Dendritic cell treated with granulocyte-macrophage colony-stimulating factor and Interleukin-4, amounts not matched to agents 40 ng/mL and 50 ng/mL, for 4 days (primary cell): Measurements from ENCODE around the gene PCDH12.

Source experiments
- H3K27ac Mint-ChIP-seq: one replicate; pipeline ENCODE4 v1.8.0; 2022; ENCODE audit warnings: mild to moderate bottlenecking, mixed read lengths
- H3K27me3 Mint-ChIP-seq: one replicate; pipeline ENCODE4 v1.8.0; 2022; ENCODE audit warnings: mild to moderate bottlenecking, mixed read lengths
- H3K36me3 Mint-ChIP-seq: one replicate; pipeline ENCODE4 v1.8.0; 2022; ENCODE audit warnings: low read depth, mixed read lengths
- H3K4me1 Mint-ChIP-seq: one replicate; pipeline ENCODE4 v1.8.0; 2022; ENCODE audit warnings: low read depth, mixed read lengths
- H3K4me3 Mint-ChIP-seq: one replicate; pipeline ENCODE4 v1.8.0; 2022; ENCODE audit warnings: mild to moderate bottlenecking, moderate library complexity, mixed read lengths
- H3K9me3 Mint-ChIP-seq: one replicate; pipeline ENCODE4 v1.8.0; 2022; ENCODE audit warnings: mixed read lengths
- intact Hi-C: fragments of 100-400 bp; cut with micrococcal nuclease; formaldehyde crosslinking; loops from one replicate; pipeline ENCODE4 v1.15.0; 2022

Gene PCDH12

GRCh38 chr5:141917760-141918159 is 40.2 kb downstream of the PCDH12 start:
- no peak overlapping the region for H3K4me3 Mint-ChIP-seq
- intact Hi-C loops: no loop called here
- no peak overlapping the region for H3K27ac Mint-ChIP-seq
- no peaks in the 10 kb centered on the region for H3K9me3 Mint-ChIP-seq
- peaks cover 22% of the 10 kb centered on the region for H3K27me3 Mint-ChIP-seq
- peaks cover 65% of the 10 kb centered on the region for H3K4me1 Mint-ChIP-seq
- H3K36me3 Mint-ChIP-seq: no peaks in the 10 kb centered on the region

DNA sequence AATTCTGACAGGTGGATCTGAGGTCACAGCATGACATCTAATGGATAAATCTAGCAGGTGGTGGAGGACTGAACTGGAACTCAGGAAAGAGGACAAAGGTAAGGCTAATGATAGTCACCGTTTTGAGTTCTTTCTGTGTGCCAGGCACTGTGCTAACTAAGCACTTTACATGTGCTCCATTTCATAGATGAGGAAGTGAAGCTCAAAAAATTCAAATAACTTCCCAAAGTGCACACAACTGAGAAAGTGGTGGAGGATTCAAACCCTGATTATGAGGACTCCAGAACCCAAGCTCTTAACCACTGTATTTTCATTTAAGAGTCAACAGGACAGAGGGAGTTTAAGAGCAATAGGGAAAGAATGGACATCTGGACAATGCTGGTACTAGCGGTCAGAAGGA is 41.5 kb downstream of the PCDH12 start:
- no peaks in the 10 kb centered on the region for H3K9me3 Mint-ChIP-seq
- peak overlapping the region; percentile 66 for H3K27ac Mint-ChIP-seq
- peaks cover 31% of the 10 kb centered on the region for H3K27me3 Mint-ChIP-seq
- no peaks in the 10 kb centered on the region for H3K36me3 Mint-ChIP-seq
- H3K4me3 Mint-ChIP-seq: peak overlapping the region; percentile 7
- intact Hi-C loops: no loop called here
- peaks cover 65% of the 10 kb centered on the region for H3K4me1 Mint-ChIP-seq

DNA sequence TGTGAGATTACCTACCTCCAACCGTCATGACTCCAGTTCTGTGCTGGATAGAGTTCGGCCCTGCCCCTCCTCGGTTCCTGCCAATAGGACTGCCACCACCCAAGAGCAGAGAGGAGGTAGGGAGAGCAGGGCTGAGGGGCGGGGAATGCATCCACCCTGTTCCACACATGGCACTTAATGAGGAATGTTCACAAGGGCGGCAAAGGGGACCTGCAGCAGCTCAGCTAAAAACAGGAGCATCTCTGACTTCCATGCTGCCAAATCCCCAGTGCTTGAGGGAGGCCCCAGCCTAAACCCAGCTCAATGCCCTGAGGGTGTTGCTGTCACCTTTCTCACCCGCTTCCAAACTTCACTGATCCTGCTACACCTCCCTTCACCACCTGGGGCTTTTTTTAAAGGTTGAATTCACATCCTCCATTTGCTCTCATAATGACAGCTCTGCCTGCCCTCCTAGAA is 42.1 kb downstream of the PCDH12 start:
- H3K9me3 Mint-ChIP-seq: no peaks in the 10 kb centered on the region
- intact Hi-C loops: no loop called here
- no peaks in the 10 kb centered on the region for H3K36me3 Mint-ChIP-seq
- peaks cover 61% of the 10 kb centered on the region for H3K4me1 Mint-ChIP-seq
- H3K4me3 Mint-ChIP-seq: no peak overlapping the region
- H3K27me3 Mint-ChIP-seq: peaks cover 31% of the 10 kb centered on the region
- H3K27ac Mint-ChIP-seq: peak overlapping the region; percentile 35

DNA sequence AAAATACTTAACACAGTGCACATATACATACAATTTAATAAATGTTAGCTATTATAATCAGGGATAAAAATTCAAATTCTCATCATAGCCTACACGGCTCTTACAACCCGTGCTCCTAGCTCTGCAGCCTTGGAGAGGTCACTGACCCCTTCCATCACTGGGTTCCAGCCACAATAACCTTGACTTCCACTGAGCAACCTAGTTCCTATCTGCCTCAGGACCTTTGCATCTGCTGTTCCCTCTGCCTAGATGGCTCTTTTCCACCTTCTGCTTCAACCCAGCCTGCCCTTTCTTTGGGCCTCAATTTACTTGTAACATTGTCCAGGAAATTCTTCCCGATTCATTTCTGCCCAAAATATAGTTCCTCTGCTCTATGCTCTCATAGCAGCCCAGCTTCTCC is 43.2 kb downstream of the PCDH12 start:
- H3K36me3 Mint-ChIP-seq: no peaks in the 10 kb centered on the region
- H3K9me3 Mint-ChIP-seq: no peaks in the 10 kb centered on the region
- intact Hi-C loops: no loop called here
- peaks cover 33% of the 10 kb centered on the region for H3K27me3 Mint-ChIP-seq
- no peak overlapping the region for H3K4me3 Mint-ChIP-seq
- H3K27ac Mint-ChIP-seq: peak overlapping the region; percentile 35
- peaks cover 56% of the 10 kb centered on the region for H3K4me1 Mint-ChIP-seq

DNA sequence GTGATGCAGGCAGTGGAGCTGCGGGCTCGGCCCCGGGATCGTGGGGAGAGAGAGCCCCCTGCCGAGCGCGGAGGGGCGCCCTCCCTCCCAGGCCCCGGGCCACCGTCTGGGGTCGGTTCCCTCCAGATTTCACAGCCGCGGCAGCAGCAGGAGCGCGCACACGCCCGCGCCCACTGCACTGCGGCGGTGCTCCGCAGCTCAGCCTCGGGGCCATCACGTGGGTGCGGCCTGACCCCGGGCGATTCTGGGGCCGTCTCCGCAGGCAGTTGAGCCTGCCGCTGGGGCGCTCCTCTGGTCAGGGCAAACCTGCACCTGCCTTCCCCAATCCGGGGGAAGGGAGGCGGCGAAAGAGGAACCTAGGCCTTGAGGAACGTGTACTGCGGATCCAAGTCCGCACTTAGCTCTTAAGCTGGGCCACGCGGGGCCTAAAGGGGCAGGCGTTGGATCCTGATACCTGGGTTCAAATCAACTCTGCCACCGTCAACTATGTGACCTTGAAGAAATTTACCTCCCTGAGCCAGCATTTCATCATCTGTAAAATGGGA is 43.7 kb downstream of the PCDH12 start:
- Mint-ChIP-seq H3K36me3 (no peaks in the 10 kb centered on the region), H3K27ac (no peak overlapping the region), H3K27me3 (peaks cover 35% of the 10 kb centered on the region), H3K9me3 (no peaks in the 10 kb centered on the region), H3K4me3 (peak overlapping the region; percentile 23), H3K4me1 (peaks cover 51% of the 10 kb centered on the region)
- intact Hi-C loops: no loop called here

GRCh38 chr5:141913560-141914198 is 44.3 kb downstream of the PCDH12 start:
- H3K4me1 Mint-ChIP-seq: peaks cover 46% of the 10 kb centered on the region
- H3K9me3 Mint-ChIP-seq: no peaks in the 10 kb centered on the region
- H3K4me3 Mint-ChIP-seq: peak overlapping the region; percentile 49
- no peaks in the 10 kb centered on the region for H3K36me3 Mint-ChIP-seq
- H3K27me3 Mint-ChIP-seq: peaks cover 36% of the 10 kb centered on the region
- H3K27ac Mint-ChIP-seq: no peak overlapping the region
- intact Hi-C loops: no loop called here

DNA sequence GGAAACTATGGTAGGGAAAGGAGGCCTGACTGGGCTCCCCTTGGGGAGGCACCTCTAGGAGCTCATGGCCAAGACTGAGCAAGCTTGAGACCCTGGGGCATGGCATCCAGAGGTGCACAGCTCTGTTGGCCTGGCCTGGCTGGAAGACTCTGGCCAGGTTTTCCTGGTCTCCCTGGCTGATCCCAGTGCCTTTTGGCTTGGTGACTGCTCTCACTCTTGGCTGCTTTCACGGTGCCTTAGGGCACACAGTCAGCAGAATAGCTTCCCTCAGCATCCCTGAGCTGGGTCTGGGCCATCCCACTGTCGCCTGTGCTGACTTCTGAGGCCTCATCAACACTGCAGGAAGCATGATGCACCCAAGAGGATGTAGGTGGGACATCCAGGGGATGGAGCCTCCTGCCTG is 47.7 kb downstream of the PCDH12 start:
- H3K27me3 Mint-ChIP-seq: peaks cover 29% of the 10 kb centered on the region
- intact Hi-C loops: no loop called here
- peaks cover 11% of the 10 kb centered on the region for H3K9me3 Mint-ChIP-seq
- H3K36me3 Mint-ChIP-seq: no peaks in the 10 kb centered on the region
- peaks cover 30% of the 10 kb centered on the region for H3K4me1 Mint-ChIP-seq
- no peak overlapping the region for H3K27ac Mint-ChIP-seq
- no peak overlapping the region for H3K4me3 Mint-ChIP-seq

DNA sequence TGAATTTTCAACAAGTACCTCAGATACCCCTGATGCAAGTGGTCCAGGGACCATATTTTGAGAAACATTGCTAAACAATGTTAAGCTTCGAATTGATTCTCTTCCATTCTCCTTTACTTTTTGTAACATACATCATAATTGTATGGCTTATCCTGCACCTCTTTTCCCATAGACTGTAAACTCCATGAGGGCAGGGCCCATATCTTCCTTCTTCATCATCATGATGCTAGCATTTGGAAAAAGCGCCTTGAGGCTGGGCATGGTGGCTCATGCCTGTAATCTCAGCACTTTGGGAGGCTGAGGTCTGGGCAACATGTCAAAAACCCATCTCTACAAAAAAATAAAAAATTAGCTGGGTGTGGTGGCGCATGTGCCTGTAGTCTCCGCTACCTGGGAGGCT is 48.8 kb downstream of the PCDH12 start:
- Mint-ChIP-seq H3K36me3 (no peaks in the 10 kb centered on the region), H3K27ac (no peak overlapping the region), H3K27me3 (peaks cover 25% of the 10 kb centered on the region), H3K9me3 (peaks cover 11% of the 10 kb centered on the region), H3K4me3 (no peak overlapping the region), H3K4me1 (peaks cover 23% of the 10 kb centered on the region)
- intact Hi-C loops: no loop called here

DNA sequence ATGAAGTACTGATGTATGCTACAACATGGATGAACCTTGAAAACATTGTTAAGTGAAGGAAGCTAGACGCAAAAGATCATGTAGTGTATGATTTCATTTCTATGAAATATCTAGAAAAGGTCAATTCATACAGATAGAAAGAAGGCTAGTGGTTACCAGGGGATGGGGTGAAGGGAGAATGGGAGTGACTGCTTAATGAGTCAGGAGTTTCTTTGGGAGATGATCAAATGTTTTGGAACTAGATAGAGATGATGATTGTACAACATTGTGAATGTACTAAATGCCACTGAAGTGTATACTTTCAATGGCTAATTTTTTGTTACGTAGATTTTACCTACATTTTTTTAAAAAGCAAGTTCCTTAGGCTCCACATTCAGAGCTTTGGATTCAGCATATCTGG is 49.2 kb downstream of the PCDH12 start:
- Mint-ChIP-seq H3K4me1 (peaks cover 24% of the 10 kb centered on the region), H3K27me3 (peaks cover 25% of the 10 kb centered on the region), H3K4me3 (no peak overlapping the region), H3K27ac (no peak overlapping the region), H3K9me3 (peaks cover 11% of the 10 kb centered on the region), H3K36me3 (no peaks in the 10 kb centered on the region)
- intact Hi-C loops: no loop called here

DNA sequence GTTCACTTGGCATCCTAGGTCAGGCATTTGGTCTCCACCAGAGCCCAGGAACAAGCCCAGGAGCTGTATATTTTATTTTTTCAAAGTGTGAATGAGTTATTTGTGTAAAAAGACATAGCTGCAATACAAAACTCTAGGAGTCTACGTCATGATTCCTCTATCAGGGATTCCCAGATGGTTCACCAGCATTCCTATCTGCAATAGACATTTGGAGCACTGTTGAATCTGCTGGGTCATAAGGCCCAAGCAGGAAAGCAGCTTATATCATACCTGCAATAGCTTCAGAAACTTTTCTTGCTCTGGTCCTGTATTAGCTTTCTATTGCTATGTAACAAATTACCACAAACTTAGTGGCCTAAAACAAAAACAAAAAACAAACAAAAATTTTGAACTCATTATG is 51.0 kb downstream of the PCDH12 start:
- H3K36me3 Mint-ChIP-seq: no peaks in the 10 kb centered on the region
- no peak overlapping the region for H3K27ac Mint-ChIP-seq
- peaks cover 8% of the 10 kb centered on the region for H3K27me3 Mint-ChIP-seq
- H3K9me3 Mint-ChIP-seq: peaks cover 11% of the 10 kb centered on the region
- intact Hi-C loops: no loop called here
- H3K4me3 Mint-ChIP-seq: no peak overlapping the region
- H3K4me1 Mint-ChIP-seq: peaks cover 32% of the 10 kb centered on the region

- intact Hi-C loops: no loop called here
- peaks cover 32% of the 10 kb centered on the region for H3K4me1 Mint-ChIP-seq
- H3K9me3 Mint-ChIP-seq: peaks cover 11% of the 10 kb centered on the region
- no peak overlapping the region for H3K4me3 Mint-ChIP-seq
- H3K27me3 Mint-ChIP-seq: peaks cover 6% of the 10 kb centered on the region
- no peaks in the 10 kb centered on the region for H3K36me3 Mint-ChIP-seq
- H3K27ac Mint-ChIP-seq: no peak overlapping the region
Observed at GRCh38 chr5:141906517-141906916, 51.5 kb downstream of the PCDH12 start.

DNA sequence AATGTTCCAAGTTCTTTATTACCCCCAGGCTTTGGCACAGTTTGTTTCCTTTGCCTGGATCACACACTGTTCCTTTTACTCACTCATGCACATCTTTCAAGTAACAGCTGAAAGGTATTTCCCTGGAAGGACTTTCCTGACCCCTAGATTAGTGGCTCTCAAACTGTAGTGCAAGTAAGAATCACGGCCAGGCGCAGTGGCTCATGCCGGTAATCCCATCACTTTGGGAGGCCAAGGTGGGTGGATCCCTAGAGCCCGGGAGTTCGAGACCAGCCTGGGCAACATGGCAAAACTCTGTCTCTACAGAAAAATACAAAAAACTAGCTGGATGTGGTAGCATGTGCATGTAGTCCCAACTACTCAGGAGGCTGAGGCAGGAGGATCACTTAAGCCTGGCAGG is 53.5 kb downstream of the PCDH12 start:
- H3K36me3 Mint-ChIP-seq: no peaks in the 10 kb centered on the region
- H3K4me1 Mint-ChIP-seq: peaks cover 33% of the 10 kb centered on the region
- peaks cover 5% of the 10 kb centered on the region for H3K27me3 Mint-ChIP-seq
- H3K9me3 Mint-ChIP-seq: peaks cover 11% of the 10 kb centered on the region
- no peak overlapping the region for H3K4me3 Mint-ChIP-seq
- H3K27ac Mint-ChIP-seq: no peak overlapping the region
- intact Hi-C loops: no loop called here

DNA sequence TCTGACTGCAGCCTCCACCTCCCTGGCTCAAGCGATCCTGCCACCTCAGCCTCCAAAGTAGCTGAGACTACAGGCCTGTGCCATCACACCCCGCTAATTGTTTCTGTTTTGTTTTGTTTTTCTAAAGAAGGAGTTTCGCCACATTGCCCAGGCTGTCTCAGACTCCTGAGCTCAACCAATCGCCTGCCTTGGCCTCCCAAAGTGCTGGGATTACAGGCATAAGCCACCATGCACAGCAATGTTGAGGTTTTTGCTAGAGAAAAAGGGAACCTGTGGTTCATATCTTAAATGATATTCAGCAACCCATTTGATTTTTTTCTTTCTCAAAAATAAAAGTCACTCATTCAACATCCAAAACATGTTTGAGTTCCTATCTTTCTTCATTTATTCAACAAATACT is 54.7 kb downstream of the PCDH12 start:
- no peak overlapping the region for H3K4me3 Mint-ChIP-seq
- peaks cover 11% of the 10 kb centered on the region for H3K9me3 Mint-ChIP-seq
- peak overlapping the region; percentile 75 for H3K27ac Mint-ChIP-seq
- intact Hi-C loops: no loop called here
- no peaks in the 10 kb centered on the region for H3K36me3 Mint-ChIP-seq
- H3K4me1 Mint-ChIP-seq: peaks cover 46% of the 10 kb centered on the region
- H3K27me3 Mint-ChIP-seq: peaks cover 1% of the 10 kb centered on the region

- Mint-ChIP-seq H3K4me1 (peaks cover 50% of the 10 kb centered on the region), H3K27me3 (peaks cover 1% of the 10 kb centered on the region)
Observed at GRCh38 chr5:141902015-141902814, 55.8 kb downstream of the PCDH12 start.

More at GRCh38 chr5:141902015-141902814, 55.8 kb downstream of the PCDH12 start:
- no peak overlapping the region for H3K27ac Mint-ChIP-seq
- no peaks in the 10 kb centered on the region for H3K36me3 Mint-ChIP-seq
- peaks cover 11% of the 10 kb centered on the region for H3K9me3 Mint-ChIP-seq
- no peak overlapping the region for H3K4me3 Mint-ChIP-seq
- intact Hi-C loops: no loop called here
